Esophagus squamous epithelium (tissue), 4 donors: ENCODE results near the gene SH2B2.

Source experiments
- CTCF ChIP-seq, 6 experiments: fragments of 450-650 bp in 4 of 6; fragments of 200-600 bp in 2 of 6; sonication (generic) in 2 of 6; IDR thresholded peaks; one replicate each; pipeline ENCODE4 v1.5.1; 2016 to 2019; ENCODE audit warnings: antibody characterized with exemption in 6 of 6, mild to moderate bottlenecking in 4 of 6, moderate library complexity in 4 of 6
- POLR2A ChIP-seq, 4 donors: fragments of 450-650 bp; IDR thresholded peaks; one replicate each; pipeline ENCODE4 v1.6.1; 2017; ENCODE audit warnings: antibody characterized with exemption in 4 of 4, mild to moderate bottlenecking in 4 of 4, moderate library complexity in 3 of 4

GRCh38 chr7:102294589-102294988 is 7.9 kb downstream of the SH2B2 start:
- no peak for TF ChIP-seq CTCF (IDR thresholded peaks at IDR 0.05)
- TF ChIP-seq POLR2A (IDR thresholded peaks at IDR 0.05) = no peak
